HFF-Myc (cell line): ENCODE measurements around the gene IGF2R.

Experiments
- DNase-seq: peaks from one replicate; pipeline ENCODE4 v3.0.0-alpha.2; 2011; ENCODE audit warnings: low read depth; ENCODE audit errors: extremely low read depth
- H3K4me3 ChIP-seq: replicated peaks from 2 replicates; pipeline ENCODE4 v1.5.1; 2011; ENCODE audit warnings: low read depth, mild to moderate bottlenecking, control low read depth, low read length
- TF ChIP-seq, protein P1 (sequence below): IDR thresholded peaks from 2 replicates; pipeline ENCODE4 v1.5.1; 2012; ENCODE audit warnings: mild to moderate bottlenecking, low read depth, low read length, control low read depth; ENCODE audit errors: missing control alignments

IGF2R gene

DNA sequence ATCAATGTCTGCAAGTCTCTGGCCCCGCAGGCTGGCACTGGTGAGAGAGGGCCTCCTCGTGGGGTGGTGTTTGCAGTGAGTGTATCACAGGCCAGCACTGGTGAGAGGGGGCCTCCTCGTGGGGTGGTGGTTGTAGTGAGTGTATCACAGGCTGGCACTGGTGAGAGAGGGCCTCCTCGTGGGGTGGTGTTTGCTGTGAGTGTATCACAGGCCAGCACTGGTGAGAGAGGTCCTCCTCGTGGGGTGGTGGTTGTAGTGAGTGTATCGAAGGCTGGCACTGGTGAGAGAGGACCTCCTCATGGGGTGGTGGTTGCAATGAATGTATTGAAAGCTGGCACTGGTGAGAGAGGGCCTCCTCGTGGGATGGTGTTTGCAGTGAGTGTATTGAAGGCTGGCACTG is 99.5 kb downstream of the IGF2R start:
- TF ChIP-seq, protein P1, sequence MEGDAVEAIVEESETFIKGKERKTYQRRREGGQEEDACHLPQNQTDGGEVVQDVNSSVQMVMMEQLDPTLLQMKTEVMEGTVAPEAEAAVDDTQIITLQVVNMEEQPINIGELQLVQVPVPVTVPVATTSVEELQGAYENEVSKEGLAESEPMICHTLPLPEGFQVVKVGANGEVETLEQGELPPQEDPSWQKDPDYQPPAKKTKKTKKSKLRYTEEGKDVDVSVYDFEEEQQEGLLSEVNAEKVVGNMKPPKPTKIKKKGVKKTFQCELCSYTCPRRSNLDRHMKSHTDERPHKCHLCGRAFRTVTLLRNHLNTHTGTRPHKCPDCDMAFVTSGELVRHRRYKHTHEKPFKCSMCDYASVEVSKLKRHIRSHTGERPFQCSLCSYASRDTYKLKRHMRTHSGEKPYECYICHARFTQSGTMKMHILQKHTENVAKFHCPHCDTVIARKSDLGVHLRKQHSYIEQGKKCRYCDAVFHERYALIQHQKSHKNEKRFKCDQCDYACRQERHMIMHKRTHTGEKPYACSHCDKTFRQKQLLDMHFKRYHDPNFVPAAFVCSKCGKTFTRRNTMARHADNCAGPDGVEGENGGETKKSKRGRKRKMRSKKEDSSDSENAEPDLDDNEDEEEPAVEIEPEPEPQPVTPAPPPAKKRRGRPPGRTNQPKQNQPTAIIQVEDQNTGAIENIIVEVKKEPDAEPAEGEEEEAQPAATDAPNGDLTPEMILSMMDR = no peak
- no peak overlapping the region for H3K4me3 ChIP-seq
- no peak for DNase-seq

DNA sequence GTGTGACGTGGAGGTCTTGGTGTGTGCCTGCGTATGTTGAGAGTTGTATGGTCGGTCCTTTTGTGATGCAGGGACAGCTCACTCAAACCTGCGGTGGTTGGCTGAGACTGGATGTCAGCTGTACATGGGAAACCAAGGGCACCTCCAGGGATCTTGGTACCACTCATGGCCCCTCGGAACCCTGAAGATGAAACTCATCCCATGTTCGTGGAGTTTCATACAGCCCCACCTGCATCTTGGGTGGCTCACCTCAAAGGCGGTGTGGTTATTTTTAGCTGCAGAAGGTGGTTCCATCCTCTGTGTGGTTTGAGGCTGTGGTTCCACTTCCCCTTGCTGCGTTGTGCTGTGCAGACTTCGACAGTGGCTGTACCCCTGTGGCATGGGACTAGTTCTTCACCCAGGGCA is 100.2 kb downstream of the IGF2R start:
- no peak for DNase-seq

DNA sequence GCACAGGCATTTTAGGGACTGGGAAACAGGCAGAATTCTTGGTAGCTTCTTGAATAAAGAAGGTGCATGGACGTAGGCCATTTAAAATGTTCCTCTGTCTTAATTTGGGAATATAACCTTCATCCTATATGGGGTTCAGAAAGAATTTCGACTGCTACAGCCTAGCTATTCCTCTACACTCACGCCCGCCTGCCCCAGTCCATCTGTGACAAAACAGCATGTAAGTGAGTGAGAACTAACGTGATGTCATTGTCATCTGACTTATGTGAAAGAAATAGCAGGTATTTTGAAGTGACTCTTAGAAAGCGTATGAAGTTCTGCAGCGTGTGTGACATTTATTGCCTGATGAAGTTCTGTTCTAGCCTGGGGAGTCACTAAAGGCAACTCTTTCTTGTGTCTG is 100.6 kb downstream of the IGF2R start:
- H3K4me3 ChIP-seq = no peak overlapping the region
- DNase-seq = no peak
- TF ChIP-seq, protein P1 = no peak

More for the DNA sequence above, 100.2 kb downstream of the IGF2R start:
- no peak overlapping the region for H3K4me3 ChIP-seq
- TF ChIP-seq, protein P1 = no peak

DNA sequence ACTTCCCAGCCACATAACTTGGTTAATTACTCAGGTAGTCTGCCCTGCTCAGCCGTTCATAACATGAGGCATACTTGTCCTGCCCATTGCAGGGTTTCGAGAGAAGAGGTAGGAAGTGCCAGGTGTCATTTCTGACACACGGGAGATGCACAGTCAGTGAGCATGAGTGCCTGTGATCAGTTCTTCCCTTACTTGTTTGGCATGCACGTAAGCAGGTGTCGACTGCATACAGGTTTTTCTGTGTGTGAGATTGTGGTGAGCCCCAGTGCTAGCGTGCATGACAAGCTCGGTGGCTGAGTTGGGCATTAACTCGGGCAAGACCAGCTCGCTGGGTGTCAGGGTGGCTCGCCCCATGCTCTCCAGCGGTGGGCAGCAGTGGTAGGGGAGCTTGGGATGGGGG is 101.5 kb downstream of the IGF2R start:
- DNase-seq = no peak
- no peak overlapping the region for H3K4me3 ChIP-seq
- TF ChIP-seq, protein P1 = no peak

DNA sequence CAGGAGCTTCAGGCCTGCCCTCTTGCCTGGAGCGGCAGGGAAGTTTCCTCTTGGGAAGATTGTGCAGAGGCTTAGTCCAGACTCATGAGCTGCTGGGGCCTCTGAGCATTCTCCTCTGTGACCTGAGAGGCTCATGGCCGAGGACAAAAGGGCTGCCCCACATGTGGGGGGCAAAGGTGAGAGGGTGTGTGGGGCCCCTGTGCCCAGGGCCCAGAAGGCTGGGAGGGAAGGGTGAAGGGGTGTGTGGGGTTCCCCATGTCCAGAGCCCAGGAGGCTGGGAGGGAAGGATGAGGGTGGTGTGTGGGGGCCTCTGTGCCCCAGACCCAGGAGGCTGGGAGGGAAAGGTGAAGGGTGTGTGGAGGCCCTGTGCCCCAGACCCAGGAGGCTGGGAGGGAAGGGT is 101.9 kb downstream of the IGF2R start:
- DNase-seq = no peak
- TF ChIP-seq, protein P1 = no peak
- no peak overlapping the region for H3K4me3 ChIP-seq

DNA sequence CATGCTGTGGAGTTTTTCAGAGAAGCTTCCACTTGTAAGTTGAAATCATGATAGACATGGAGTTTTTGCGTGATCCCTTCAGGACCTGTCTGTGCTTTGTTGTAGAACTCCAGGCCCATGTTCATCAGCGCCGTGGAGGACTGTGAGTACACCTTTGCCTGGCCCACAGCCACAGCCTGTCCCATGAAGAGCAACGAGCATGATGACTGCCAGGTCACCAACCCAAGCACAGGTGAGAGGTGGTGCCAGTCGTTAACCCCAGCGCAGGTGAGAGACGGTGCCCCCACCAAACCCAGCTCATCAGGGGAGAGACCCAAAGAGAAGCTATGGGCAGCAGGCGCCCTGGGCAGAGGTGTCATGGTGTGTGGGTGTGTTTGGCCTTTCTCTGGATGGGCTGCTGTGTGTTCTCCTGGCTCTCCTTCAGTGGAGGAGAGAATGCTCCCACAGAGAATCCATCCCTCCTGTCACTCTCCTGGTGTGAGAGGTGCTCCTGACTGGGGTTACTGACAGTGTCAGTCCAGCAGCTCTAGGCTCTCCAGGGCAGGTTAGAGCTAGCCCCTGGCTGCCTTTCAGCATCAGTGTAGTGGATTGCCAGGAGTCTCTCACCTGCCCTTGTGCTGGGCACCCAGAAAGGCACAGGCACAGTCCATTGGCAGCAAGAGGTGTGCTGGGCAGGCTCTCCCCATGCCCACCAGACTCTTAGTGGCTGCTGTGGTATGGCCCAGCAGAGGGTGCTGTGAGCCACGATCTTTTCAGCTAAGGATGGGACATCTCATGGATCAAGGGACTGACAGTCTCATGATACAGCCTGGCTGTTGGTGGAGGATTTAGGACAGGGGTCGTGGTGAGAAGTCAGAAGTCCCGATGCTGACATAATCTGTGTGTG is 103.2 kb downstream of the IGF2R start:
- TF ChIP-seq, protein P1 = no peak
- no peak overlapping the region for H3K4me3 ChIP-seq
- DNase-seq = no peak
